IMR-90 (cell line): ENCODE data around the gene SLC18A3. TPM values are rescaled to one million over a fixed set of nuclear protein-coding genes. Genes with fewer than 3 reads are reported as not detected.

ENCODE experiments used
- ATAC-seq: fragments of 200-7000 bp; cut with Tn5 transposase; 2 replicates; pipeline ENCODE4 v1.9.1; 2020; ENCODE audit warnings: low read depth, mild to moderate bottlenecking, moderate library complexity
- BruUV-seq: library from RNA; stranded (reverse); fragments of 400-500 nt; replicated peaks from 2 replicates; lab custom pipeline; 2021; lab: Mats Ljungman, UMichigan
- CTCF ChIA-PET: fragments of 300-600 bp; formaldehyde crosslinking; extraction: SDS; loops from one replicate; lab custom pipeline; 2021; ENCODE audit warnings: antibody characterized with exemption; lab: Yijun Ruan, JAX
- POLR2A ChIA-PET: fragments of 300-600 bp; sonication (Branson Sonifier 250); formaldehyde crosslinking; loops from one replicate; lab custom pipeline; 2022; ENCODE audit warnings: antibody characterized with exemption; ENCODE audit not compliant: unreplicated experiment; lab: Charles Lee
- DNase-seq: peaks from one replicate; pipeline ENCODE4 v3.0.0; 2013
- H2AFZ ChIP-seq: replicated peaks from 2 replicates; pipeline ENCODE3; 2013; ENCODE audit warnings: low read length, mild to moderate bottlenecking; ENCODE audit not compliant: poor library complexity
- H2AK5ac ChIP-seq: 2 replicates; pipeline ENCODE4 v1.6.1; 2013; ENCODE audit warnings: low read depth, low read length, inconsistent platforms
- H2AK9ac ChIP-seq: replicated peaks from 2 replicates; pipeline ENCODE3; 2013; ENCODE audit warnings: mild to moderate bottlenecking, low read depth, low read length, moderate library complexity; ENCODE audit not compliant: poor library complexity
- H2BK120ac ChIP-seq: 2 replicates; pipeline ENCODE4 v1.6.1; 2013; ENCODE audit warnings: low read depth, low read length, inconsistent platforms
- H2BK15ac ChIP-seq: 3 replicates; pipeline ENCODE4 v1.6.1; 2013; ENCODE audit warnings: low read depth, low read length, inconsistent platforms
- H2BK20ac ChIP-seq: 2 replicates; pipeline ENCODE4 v1.6.1; 2013; ENCODE audit warnings: low read depth, mild to moderate bottlenecking, inconsistent platforms, low read length, moderate library complexity
- H2BK5ac ChIP-seq: 2 replicates; pipeline ENCODE4 v1.6.1; 2013; ENCODE audit warnings: mild to moderate bottlenecking, low read depth, low read length, inconsistent platforms; ENCODE audit not compliant: poor library complexity, severe bottlenecking
- H3K14ac ChIP-seq: replicated peaks from 2 replicates; pipeline ENCODE4 v1.6.1; 2013; ENCODE audit warnings: low read depth, low read length, inconsistent platforms
- H3K18ac ChIP-seq: 2 replicates; pipeline ENCODE4 v1.6.1; 2013; ENCODE audit warnings: low read depth, low read length, control low read depth
- H3K23ac ChIP-seq: 2 replicates; pipeline ENCODE4 v1.6.1; 2013; ENCODE audit warnings: low read depth, low read length, inconsistent platforms
- H3K27ac ChIP-seq: 2 replicates; pipeline ENCODE4 v1.5.1; 2013; ENCODE audit warnings: mild to moderate bottlenecking, control low read depth, low read length; ENCODE audit not compliant: insufficient read depth
- H3K27me3 ChIP-seq: 2 replicates; pipeline ENCODE4 v1.6.1; 2013; ENCODE audit warnings: low read length; ENCODE audit not compliant: control insufficient read depth, insufficient read depth
- H3K36me3 ChIP-seq: 2 replicates; pipeline ENCODE4 v1.6.1; 2013; ENCODE audit warnings: low read length, mixed read lengths; ENCODE audit not compliant: control insufficient read depth, insufficient read depth
- H3K4ac ChIP-seq: 2 replicates; pipeline ENCODE4 v1.6.1; 2013; ENCODE audit warnings: low read depth, low read length, inconsistent platforms
- H3K4me1 ChIP-seq: 2 replicates; pipeline ENCODE4 v1.6.1; 2013; ENCODE audit warnings: low read length, mixed read lengths; ENCODE audit not compliant: control insufficient read depth, insufficient read depth
- H3K4me2 ChIP-seq: 2 replicates; pipeline ENCODE4 v1.6.1; 2013; ENCODE audit warnings: low read depth, mild to moderate bottlenecking, control low read depth, low read length, moderate library complexity
- H3K4me3 ChIP-seq: 2 replicates; pipeline ENCODE4 v1.5.1; 2013; ENCODE audit warnings: low read depth, mild to moderate bottlenecking, control low read depth, low read length, moderate library complexity; ENCODE audit not compliant: insufficient read depth
- H3K56ac ChIP-seq: 2 replicates; pipeline ENCODE4 v1.6.1; 2013; ENCODE audit warnings: low read length, inconsistent platforms; ENCODE audit not compliant: insufficient read depth; ENCODE audit errors: extremely low read depth
- H3K79me1 ChIP-seq, 2 experiments: 2 replicates each; pipeline ENCODE4 v1.6.1; 2013; ENCODE audit warnings: low read length in 2 of 2, inconsistent platforms in 1 of 2, low read depth in 1 of 2
- H3K9ac ChIP-seq: 2 replicates; pipeline ENCODE4 v1.6.1; 2013; ENCODE audit warnings: low read depth, low read length, control low read depth
- H3K9me1 ChIP-seq: 2 replicates; pipeline ENCODE4 v1.6.1; 2013; ENCODE audit warnings: low read length, inconsistent platforms; ENCODE audit not compliant: insufficient read depth
- H3K9me3 ChIP-seq: 2 replicates; pipeline ENCODE4 v1.6.1; 2013; ENCODE audit warnings: low read length; ENCODE audit not compliant: control insufficient read depth, insufficient read depth
- H4K20me1 ChIP-seq: 2 replicates; pipeline ENCODE4 v1.6.1; 2013; ENCODE audit warnings: low read length, inconsistent platforms; ENCODE audit not compliant: insufficient read depth
- H4K5ac ChIP-seq: 2 replicates; pipeline ENCODE4 v1.6.1; 2013; ENCODE audit warnings: mild to moderate bottlenecking, low read depth, low read length, control low read depth
- H4K8ac ChIP-seq, 2 experiments: 2 replicates each; pipeline ENCODE4 v1.6.1; 2013; ENCODE audit warnings: low read depth in 2 of 2, low read length in 2 of 2, control low read depth in 1 of 2, inconsistent platforms in 1 of 2
- H4K91ac ChIP-seq: 2 replicates; pipeline ENCODE4 v1.6.1; 2013; ENCODE audit warnings: low read depth, low read length, inconsistent platforms; ENCODE audit not compliant: insufficient read depth
- BHLHE40 ChIP-seq: fragments of 150-350 bp; IDR thresholded peaks from 2 replicates; pipeline ENCODE4 v1.6.1; 2016; ENCODE audit warnings: mild to moderate bottlenecking, low read depth, low read length
- CHD1 ChIP-seq: IDR thresholded peaks from 2 replicates; pipeline ENCODE4 v1.6.1; 2012; ENCODE audit warnings: low read depth, low read length, improper control_type of control experiment
- ELK1 ChIP-seq: fragments of 150-350 bp; IDR thresholded peaks from 2 replicates; pipeline ENCODE4 v1.6.1; 2016; ENCODE audit warnings: low read depth, mild to moderate bottlenecking, low read length, moderate library complexity, borderline replicate concordance
- MXI1 ChIP-seq: IDR thresholded peaks from 2 replicates; pipeline ENCODE4 v1.6.1; 2012; ENCODE audit warnings: low read depth, mild to moderate bottlenecking, low read length, moderate library complexity, borderline replicate concordance
- RAD21 ChIP-seq: IDR thresholded peaks from 2 replicates; pipeline ENCODE4 v1.6.1; 2012; ENCODE audit warnings: low read length, improper control_type of control experiment
- RCOR1 ChIP-seq: IDR thresholded peaks from 2 replicates; pipeline ENCODE4 v1.6.1; 2012; ENCODE audit warnings: mild to moderate bottlenecking, low read length, improper control_type of control experiment; ENCODE audit not compliant: insufficient replicate concordance
- RFX5 ChIP-seq: IDR thresholded peaks from 2 replicates; pipeline ENCODE4 v1.8.0; 2012; ENCODE audit warnings: low read depth, mild to moderate bottlenecking, low read length, moderate library complexity
- SMC3 ChIP-seq: fragments of 150-350 bp; IDR thresholded peaks from 2 replicates; pipeline ENCODE4 v1.6.1; 2016; ENCODE audit warnings: low read depth, mild to moderate bottlenecking, antibody characterized with exemption, low read length, moderate library complexity
- WGBS, 2 experiments: methylation state at CpG; one replicate each; pipeline versions ENCODE4 v1.1.5 to v1.1.7; 2013; ENCODE audit warnings: missing lambda C conversion rate in 2 of 2; ENCODE audit not compliant: insufficient read length in 1 of 2; ENCODE audit errors: extremely low coverage in 2 of 2; 5-methylcytosine and 5-hydroxymethylcytosine counted together
- dilution Hi-C: fragments of 300-500 bp; cut with HindIII; formaldehyde crosslinking; loops from one replicate; pipeline ENCODE4 v1.14.3; 2018; ENCODE audit warnings: low sequenced_read_pairs; ENCODE audit not compliant: unreplicated experiment
- in situ Hi-C: fragments of 300-500 bp; cut with MboI; formaldehyde crosslinking; loops from 3 replicates; pipeline ENCODE4 v1.14.3; 2019; ENCODE audit warnings: low sequenced_read_pairs, inconsistent platforms, mixed read lengths
- intact Hi-C: fragments of 100-400 bp; cut with micrococcal nuclease; formaldehyde crosslinking; loops from 2 replicates; pipeline ENCODE4 v1.10.0; 2022
- polyA plus RNA-seq, 3 experiments: library from polyadenylated mRNA; depleted of rRNA; stranded (reverse); fragments of >200 nt; gene quantifications; 2 replicates each; pipeline ENCODE4 v1.2.3, GENCODE V29; 2012; ENCODE audit warnings: low replicate concordance in 1 of 3
- total RNA-seq: library from RNA; depleted of rRNA; stranded (reverse); fragments of >200 nt; gene quantifications from 2 replicates; pipeline ENCODE4 v1.2.3, GENCODE V29; 2012

The SLC18A3 gene
- total and polyA plus RNA-seq, 2 of the 4 experiments (the other 2 are of a cell fraction): not detected

DNA sequence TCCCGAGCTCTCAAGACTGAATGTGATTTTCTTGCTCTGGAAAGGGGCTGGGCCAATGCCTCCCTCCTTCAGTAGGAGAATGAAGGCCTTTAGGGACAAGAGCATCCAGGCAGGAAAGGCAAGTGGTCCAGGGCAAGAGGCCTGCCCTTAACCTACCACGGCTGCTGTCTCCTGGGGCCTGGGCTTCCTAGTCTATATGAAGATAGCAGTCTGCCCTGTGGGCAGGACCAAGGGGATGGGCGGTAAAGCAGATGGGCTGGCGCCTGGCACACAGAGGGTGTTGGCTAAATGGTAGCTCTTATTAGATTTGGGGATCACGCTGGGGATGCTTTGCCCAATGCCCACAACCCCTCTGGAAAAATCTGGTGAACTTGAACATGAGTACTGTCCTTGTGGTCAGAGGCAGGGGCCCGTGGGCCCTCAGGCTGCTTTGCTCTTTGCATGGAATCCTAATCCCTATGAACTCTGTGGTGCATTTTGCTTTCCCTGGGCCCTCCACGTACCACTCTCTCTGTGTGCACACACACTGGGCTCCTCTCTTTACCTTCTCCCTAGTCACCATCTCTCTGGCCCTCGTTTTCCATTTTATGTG lies 24.1 kb downstream of the SLC18A3 start:
- WGBS, 2 experiments: no CpG with 5 or more reads among the region's 8 CpGs
- Histone ChIP-seq H4K20me1 (no peaks in the 10 kb centered on the region), H4K91ac (no peak overlapping the region), H2BK20ac (no peak overlapping the region), H4K5ac (no peak overlapping the region), H3K9ac (no peak overlapping the region), H2BK15ac (no peak overlapping the region), H3K56ac (no peak overlapping the region), H3K36me3 (no peaks in the 10 kb centered on the region), H2AK5ac (no peak overlapping the region), H3K4me1 (no peaks in the 10 kb centered on the region), H2AK9ac (no peak overlapping the region), H3K79me1 (no peaks in the 10 kb centered on the region), H3K18ac (no peak overlapping the region), H3K9me3 (no peaks in the 10 kb centered on the region), H3K9me1 (no peaks in the 10 kb centered on the region), H3K14ac (no peak overlapping the region), H3K27ac (no peak overlapping the region), H2AFZ (no peak overlapping the region), H3K27me3 (peaks cover 22% of the 10 kb centered on the region), H3K4me3 (no peak overlapping the region), H3K23ac (no peak overlapping the region), H2BK5ac (no peak overlapping the region), H3K4me2 (no peak overlapping the region), H3K4ac (no peak overlapping the region), H2BK120ac (no peak overlapping the region), H4K8ac (no peak overlapping the region)
- dilution Hi-C loops (no loop called here), in situ Hi-C loops (no loop called here), intact Hi-C loops (no loop called here)
- no TSS peak for BruUV-seq
- ATAC-seq: no peak
- POLR2A ChIA-PET: no interaction called here
- TF ChIP-seq MXI1 (no peak), CHD1 (no peak), BHLHE40 (no peak), ELK1 (no peak), RCOR1 (no peak), RFX5 (no peak), RAD21 (no peak), SMC3 (no peak)
- CTCF ChIA-PET: interaction anchor here (1.3 kb wide), 1 partner anchor 41 kb away, joined by 3 read pairs; no protein-coding TSS in a partner anchor
- DNase-seq: no peak
